Smooth muscle cell (in vitro differentiated cells): ENCODE data around the gene CLIC6. TPM values are rescaled to one million over a fixed set of nuclear protein-coding genes. Genes with fewer than 3 reads are reported as not detected.

Source experiments
- DNase-seq: peaks from one replicate; lab custom pipeline; 2025; ENCODE audit not compliant: unreplicated experiment; lab: John Stamatoyannopoulos, UW
- H2AFZ ChIP-seq: fragments of 200-600 bp; sonication (generic); 2 replicates; pipeline ENCODE4 v1.6.0; 2016; ENCODE audit warnings: antibody characterized with exemption, low read depth, mild to moderate bottlenecking
- H3F3A ChIP-seq: fragments of 200-600 bp; sonication (generic); 2 replicates; pipeline ENCODE4 v1.6.0; 2017; ENCODE audit warnings: antibody characterized with exemption, low read depth
- H3K27ac ChIP-seq: fragments of 200-600 bp; sonication (generic); 2 replicates; pipeline ENCODE4 v1.5.1; 2016; ENCODE audit warnings: low read depth, mild to moderate bottlenecking
- H3K27me3 ChIP-seq: fragments of 200-600 bp; sonication (generic); 2 replicates; pipeline ENCODE4 v1.6.1; 2016; ENCODE audit warnings: low read depth, mild to moderate bottlenecking
- H3K36me3 ChIP-seq: fragments of 200-600 bp; sonication (generic); 2 replicates; pipeline ENCODE4 v1.5.1; 2016; ENCODE audit warnings: low read depth
- H3K4me1 ChIP-seq: fragments of 200-600 bp; sonication (generic); 2 replicates; pipeline ENCODE4 v1.5.1; 2016; ENCODE audit warnings: low read depth
- H3K4me2 ChIP-seq: fragments of 200-600 bp; sonication (generic); 2 replicates; pipeline ENCODE4 v1.6.0; 2016; ENCODE audit warnings: mild to moderate bottlenecking
- H3K4me3 ChIP-seq: fragments of 200-600 bp; sonication (generic); 2 replicates; pipeline ENCODE4 v1.5.1; 2016; ENCODE audit warnings: mild to moderate bottlenecking
- H3K79me2 ChIP-seq: fragments of 200-600 bp; sonication (generic); 2 replicates; pipeline ENCODE4 v1.6.0; 2016; ENCODE audit warnings: low read depth, mild to moderate bottlenecking
- H3K9ac ChIP-seq: fragments of 200-600 bp; sonication (generic); 2 replicates; pipeline ENCODE4 v1.6.0; 2016; ENCODE audit warnings: low read depth
- H3K9me3 ChIP-seq: fragments of 200-600 bp; sonication (generic); replicated peaks from 2 replicates; pipeline ENCODE4 v1.5.1; 2016; ENCODE audit warnings: low read depth
- H4K20me1 ChIP-seq: fragments of 200-600 bp; sonication (generic); 2 replicates; pipeline ENCODE4 v1.6.0; 2016; ENCODE audit warnings: low read depth
- CTCF ChIP-seq: fragments of 200-600 bp; sonication (generic); IDR thresholded peaks from 2 replicates; pipeline ENCODE4 v1.5.1; 2017; ENCODE audit warnings: borderline replicate concordance, mild to moderate bottlenecking, antibody characterized with exemption; ENCODE audit not compliant: insufficient read depth, poor library complexity, severe bottlenecking
- WGBS: methylation state at CpG from one replicate; pipeline ENCODE4 v1.1.7; 2016; ENCODE audit warnings: low lambda C conversion rate; 5-methylcytosine and 5-hydroxymethylcytosine counted together
- polyA plus RNA-seq: library from polyadenylated mRNA; unstranded; fragments of >200 nt; fragmentation: Nextera tagmentation; extraction: Ambion mirVana; gene quantifications from 2 replicates; pipeline ENCODE4 v1.2.1, GENCODE V29; 2016
- total RNA-seq: library from RNA; depleted of rRNA; stranded (reverse); fragments of >200 nt; gene quantifications from 2 replicates; pipeline ENCODE4 v1.2.3, GENCODE V29; 2014

The CLIC6 gene
- total and polyA plus RNA-seq, 2 experiments from 2014 or later: 0.22 TPM; not detected in 1

DNA sequence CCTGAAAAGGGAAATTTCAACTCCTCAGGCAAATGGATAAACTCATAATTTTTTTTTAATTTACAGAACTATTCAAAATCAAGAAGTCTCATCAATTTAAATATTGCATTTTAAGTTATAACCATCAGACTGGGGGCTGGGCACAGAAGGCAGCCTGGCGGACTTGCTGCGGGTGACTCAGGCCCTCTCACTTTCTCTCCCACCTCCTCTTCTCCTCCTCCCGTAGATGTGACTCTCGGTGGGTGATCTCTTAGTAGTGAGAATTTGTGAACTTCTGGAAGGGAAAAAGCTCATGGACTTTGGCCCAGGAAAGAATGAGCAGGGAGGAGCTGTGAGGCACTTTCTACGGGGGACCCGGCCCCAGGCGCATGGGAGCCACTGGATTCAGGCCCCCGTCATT, 32.9 kb downstream of the CLIC6 start:
- no peaks in the 10 kb centered on the region for H3K27me3 ChIP-seq
- no peaks in the 10 kb centered on the region for H3K36me3 ChIP-seq
- no peak for DNase-seq
- H2AFZ ChIP-seq: no peak overlapping the region
- H3K9ac ChIP-seq: peak overlapping the region; percentile 44
- no peak for TF ChIP-seq CTCF
- WGBS: 73% methylated on average over 8 of the region's 8 CpGs
- H3K27ac ChIP-seq: peak overlapping the region; percentile 72
- no peaks in the 10 kb centered on the region for H3K4me1 ChIP-seq
- H3K9me3 ChIP-seq: no peaks in the 10 kb centered on the region
- no peak overlapping the region for H3K4me3 ChIP-seq
- no peaks in the 10 kb centered on the region for H4K20me1 ChIP-seq
- H3K79me2 ChIP-seq: no peaks in the 10 kb centered on the region
- H3F3A ChIP-seq: peaks cover 5% of the 10 kb centered on the region
- peak overlapping the region; percentile 36 for H3K4me2 ChIP-seq

DNA sequence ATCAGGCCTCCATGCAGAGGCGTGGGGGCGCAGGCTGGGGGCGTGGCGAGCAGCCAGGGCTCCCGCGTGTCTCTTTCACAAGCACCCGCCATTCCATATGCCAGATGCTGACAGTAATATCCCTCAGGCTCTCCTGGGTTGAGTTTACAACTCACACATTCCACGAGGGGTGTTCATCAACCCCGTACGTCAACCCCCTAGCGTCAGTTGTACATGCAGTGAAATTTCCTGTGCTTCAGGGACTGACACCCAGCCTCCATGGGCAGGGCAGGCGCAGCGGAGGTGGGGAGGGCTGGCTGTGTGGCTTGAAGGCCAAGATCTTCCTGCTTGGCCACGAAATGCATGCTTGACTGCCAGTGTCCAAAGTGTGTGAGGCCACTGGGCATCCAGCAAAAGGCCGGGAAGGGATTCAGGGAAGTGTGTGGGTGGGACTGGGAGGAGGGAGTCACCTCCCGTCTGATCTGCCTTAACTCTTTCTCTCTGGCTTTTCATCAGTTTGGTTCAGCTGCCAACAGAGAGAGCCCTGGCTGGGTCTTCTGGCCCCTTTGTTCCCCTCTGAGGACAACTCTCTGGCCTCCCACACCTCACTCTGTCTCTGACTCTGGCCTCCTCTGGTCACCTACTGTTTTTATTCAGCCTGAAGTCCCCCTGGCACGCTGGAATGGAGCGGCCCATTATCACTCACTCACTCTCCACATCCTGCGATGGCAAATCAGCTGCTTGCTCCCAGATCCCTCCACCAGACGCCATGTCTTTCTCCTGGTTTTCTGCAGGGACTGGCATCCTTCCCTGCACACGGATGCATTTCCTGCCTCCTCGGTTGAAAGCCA, 33.8 kb downstream of the CLIC6 start:
- no peak for TF ChIP-seq CTCF
- Histone ChIP-seq H3K27ac (peak overlapping the region; percentile 72), H3K27me3 (no peaks in the 10 kb centered on the region), H3K4me2 (peak overlapping the region; percentile 42), H4K20me1 (no peaks in the 10 kb centered on the region), H3K9me3 (no peaks in the 10 kb centered on the region), H3F3A (peaks cover 5% of the 10 kb centered on the region), H3K4me1 (no peaks in the 10 kb centered on the region), H3K79me2 (no peaks in the 10 kb centered on the region), H3K9ac (peak overlapping the region; percentile 44), H3K4me3 (no peak overlapping the region), H2AFZ (peak overlapping the region; percentile 28), H3K36me3 (no peaks in the 10 kb centered on the region)
- whole genome bisulfite sequencing: 37% methylated on average over 22 of the region's 22 CpGs
- DNase-seq: peak; percentile 18

- H3K4me2 ChIP-seq: peak overlapping the region; percentile 11
- H3F3A ChIP-seq: peaks cover 5% of the 10 kb centered on the region
- DNase-seq: no peak
- TF ChIP-seq CTCF: no peak
- no peaks in the 10 kb centered on the region for H3K36me3 ChIP-seq
- H3K27ac ChIP-seq: peak overlapping the region; percentile 72
- no peaks in the 10 kb centered on the region for H3K27me3 ChIP-seq
- no peaks in the 10 kb centered on the region for H4K20me1 ChIP-seq
- H3K9me3 ChIP-seq: no peaks in the 10 kb centered on the region
- H3K9ac ChIP-seq: no peak overlapping the region
- no peak overlapping the region for H3K4me3 ChIP-seq
- no peak overlapping the region for H2AFZ ChIP-seq
- WGBS: 92% methylated on average over 12 of the region's 12 CpGs
- no peaks in the 10 kb centered on the region for H3K4me1 ChIP-seq
- H3K79me2 ChIP-seq: no peaks in the 10 kb centered on the region
These were observed 34.8 kb downstream of the CLIC6 start for GRCh38 chr21:34703571-34703970.

DNA sequence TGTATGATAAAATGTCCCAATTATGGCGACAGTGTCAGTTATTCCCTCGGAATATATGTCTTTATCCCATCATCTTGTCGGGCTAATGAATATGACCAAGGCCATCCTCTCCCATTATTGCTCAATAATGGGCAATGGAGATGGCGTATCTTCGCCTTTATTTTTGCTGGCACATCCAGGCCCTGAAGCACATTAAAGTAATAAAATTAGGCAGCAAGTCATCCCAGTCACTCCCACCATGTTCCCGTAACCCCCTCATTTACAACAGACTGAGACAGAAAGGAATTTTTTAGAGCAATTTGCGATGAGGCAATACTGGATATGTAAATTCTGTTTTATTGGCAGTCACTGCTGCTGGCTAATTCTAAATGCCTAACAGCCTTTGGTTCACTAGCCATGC, 35.3 kb downstream of the CLIC6 start:
- no peaks in the 10 kb centered on the region for H3K9me3 ChIP-seq
- no peak overlapping the region for H3K9ac ChIP-seq
- no peaks in the 10 kb centered on the region for H4K20me1 ChIP-seq
- H3K4me1 ChIP-seq: no peaks in the 10 kb centered on the region
- H3K79me2 ChIP-seq: no peaks in the 10 kb centered on the region
- peak overlapping the region; percentile 8 for H2AFZ ChIP-seq
- peak overlapping the region; percentile 72 for H3K27ac ChIP-seq
- DNase-seq: no peak
- H3F3A ChIP-seq: peaks cover 5% of the 10 kb centered on the region
- 64% methylated on average over 7 of the region's 7 CpGs for WGBS
- no peak for TF ChIP-seq CTCF
- no peak overlapping the region for H3K4me3 ChIP-seq
- no peaks in the 10 kb centered on the region for H3K27me3 ChIP-seq
- H3K4me2 ChIP-seq: peak overlapping the region; percentile 11
- H3K36me3 ChIP-seq: no peaks in the 10 kb centered on the region
